22Rv1 (cell line): Measurements from ENCODE around the gene SLC15A4.

Source experiments
- H3K27ac ChIP-seq: fragments of 450-650 bp; 2 replicates; pipeline ENCODE4 v1.5.1; 2017
- ZFX ChIP-seq: fragments of 450-650 bp; IDR thresholded peaks from 2 replicates; pipeline ENCODE4 v1.6.1; 2017; ENCODE audit warnings: antibody characterized with exemption, borderline replicate concordance
- TF ChIP-seq, protein P1 (sequence below): fragments of 450-650 bp; IDR thresholded peaks from 2 replicates; pipeline ENCODE4 v1.5.1; 2017; ENCODE audit warnings: mild to moderate bottlenecking

Gene SLC15A4

DNA sequence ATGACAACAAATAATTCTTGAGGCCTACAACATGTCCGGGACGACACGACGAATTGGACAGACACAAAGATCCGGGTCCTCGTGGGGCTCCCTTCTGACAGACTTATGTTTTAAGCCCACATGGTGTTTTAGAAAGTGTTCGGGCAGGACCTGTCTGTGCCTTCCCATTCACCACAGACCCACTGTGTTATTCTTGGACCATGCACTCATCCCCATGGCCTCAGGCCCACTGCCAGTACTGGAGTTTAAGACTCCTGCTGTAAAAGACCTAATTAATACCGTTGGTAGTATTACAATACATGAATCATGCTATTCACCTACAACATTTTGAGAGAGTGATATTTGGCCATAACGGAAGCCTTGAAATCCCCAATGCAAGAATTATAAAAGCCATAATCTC, 20.0 kb downstream of the SLC15A4 start:
- H3K27ac ChIP-seq = no peak overlapping the region
- TF ChIP-seq, protein P1, sequence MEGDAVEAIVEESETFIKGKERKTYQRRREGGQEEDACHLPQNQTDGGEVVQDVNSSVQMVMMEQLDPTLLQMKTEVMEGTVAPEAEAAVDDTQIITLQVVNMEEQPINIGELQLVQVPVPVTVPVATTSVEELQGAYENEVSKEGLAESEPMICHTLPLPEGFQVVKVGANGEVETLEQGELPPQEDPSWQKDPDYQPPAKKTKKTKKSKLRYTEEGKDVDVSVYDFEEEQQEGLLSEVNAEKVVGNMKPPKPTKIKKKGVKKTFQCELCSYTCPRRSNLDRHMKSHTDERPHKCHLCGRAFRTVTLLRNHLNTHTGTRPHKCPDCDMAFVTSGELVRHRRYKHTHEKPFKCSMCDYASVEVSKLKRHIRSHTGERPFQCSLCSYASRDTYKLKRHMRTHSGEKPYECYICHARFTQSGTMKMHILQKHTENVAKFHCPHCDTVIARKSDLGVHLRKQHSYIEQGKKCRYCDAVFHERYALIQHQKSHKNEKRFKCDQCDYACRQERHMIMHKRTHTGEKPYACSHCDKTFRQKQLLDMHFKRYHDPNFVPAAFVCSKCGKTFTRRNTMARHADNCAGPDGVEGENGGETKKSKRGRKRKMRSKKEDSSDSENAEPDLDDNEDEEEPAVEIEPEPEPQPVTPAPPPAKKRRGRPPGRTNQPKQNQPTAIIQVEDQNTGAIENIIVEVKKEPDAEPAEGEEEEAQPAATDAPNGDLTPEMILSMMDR = no peak
- TF ChIP-seq ZFX = no peak

DNA sequence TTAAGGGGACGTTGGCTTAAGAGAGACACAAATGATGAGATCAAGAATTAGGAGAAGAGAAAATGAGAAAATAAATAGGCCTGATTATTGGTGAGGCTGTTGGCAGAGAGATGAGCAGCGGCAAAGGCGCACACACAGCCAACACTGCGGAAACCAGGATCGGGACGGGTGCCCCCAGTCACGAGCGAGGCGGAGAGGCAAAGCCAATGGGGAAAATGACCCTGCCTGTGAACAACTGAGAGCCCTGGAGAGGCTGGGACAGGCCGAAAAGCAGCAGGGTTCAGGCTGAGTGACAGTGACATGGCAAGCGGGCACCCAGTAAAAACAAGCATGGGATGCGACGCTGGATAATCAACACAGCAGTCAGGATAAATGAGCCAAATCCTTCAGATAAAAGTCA, 21.0 kb downstream of the SLC15A4 start:
- no peak overlapping the region for H3K27ac ChIP-seq
- TF ChIP-seq, protein P1 = no peak
- TF ChIP-seq ZFX = no peak

DNA sequence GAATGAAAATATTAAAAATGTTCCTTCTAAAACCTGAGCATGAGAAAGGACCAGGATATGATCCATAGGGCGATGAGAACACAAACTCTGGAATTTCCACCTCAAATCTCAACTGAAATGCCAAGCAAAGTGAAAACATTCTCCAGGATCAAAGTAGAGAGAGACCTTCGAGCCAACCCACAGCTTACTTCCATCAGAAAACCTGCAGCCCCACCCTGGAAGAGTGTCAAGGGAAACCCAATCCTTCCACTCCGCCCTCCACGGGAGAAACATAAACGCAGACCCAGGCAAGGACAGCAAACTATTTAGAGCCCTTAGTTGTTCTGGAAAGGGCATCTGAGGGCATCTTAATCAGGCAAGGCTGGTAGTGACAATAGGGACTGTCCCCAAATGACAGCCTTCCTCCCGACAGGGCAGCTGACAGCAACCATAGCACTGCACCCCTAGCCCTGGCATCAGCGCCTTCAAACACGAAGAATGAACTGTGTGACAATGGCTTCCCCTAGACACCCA, 21.8 kb downstream of the SLC15A4 start:
- H3K27ac ChIP-seq = no peak overlapping the region
- TF ChIP-seq, protein P1 = no peak
- TF ChIP-seq ZFX = no peak

DNA sequence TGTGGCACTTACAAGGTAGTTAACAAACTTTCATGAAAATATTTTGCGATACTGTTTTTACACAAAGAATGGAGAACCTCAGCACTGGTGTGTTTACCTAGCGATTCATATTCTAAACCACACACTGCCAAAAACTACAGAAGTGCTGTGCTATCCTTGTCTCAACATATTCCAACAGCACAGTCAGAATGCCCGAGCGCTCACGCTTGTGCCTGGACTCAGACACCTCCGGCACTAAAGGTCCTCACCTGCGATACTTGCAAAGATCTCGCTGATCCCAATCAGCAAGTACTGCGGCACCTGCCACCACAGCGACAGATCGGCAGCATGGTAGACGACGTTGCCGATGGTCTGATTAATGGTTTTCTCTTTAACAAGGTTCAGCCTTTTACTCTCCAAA, 23.2 kb downstream of the SLC15A4 start:
- no peak for TF ChIP-seq ZFX
- TF ChIP-seq, protein P1 = no peak
- no peak overlapping the region for H3K27ac ChIP-seq

DNA sequence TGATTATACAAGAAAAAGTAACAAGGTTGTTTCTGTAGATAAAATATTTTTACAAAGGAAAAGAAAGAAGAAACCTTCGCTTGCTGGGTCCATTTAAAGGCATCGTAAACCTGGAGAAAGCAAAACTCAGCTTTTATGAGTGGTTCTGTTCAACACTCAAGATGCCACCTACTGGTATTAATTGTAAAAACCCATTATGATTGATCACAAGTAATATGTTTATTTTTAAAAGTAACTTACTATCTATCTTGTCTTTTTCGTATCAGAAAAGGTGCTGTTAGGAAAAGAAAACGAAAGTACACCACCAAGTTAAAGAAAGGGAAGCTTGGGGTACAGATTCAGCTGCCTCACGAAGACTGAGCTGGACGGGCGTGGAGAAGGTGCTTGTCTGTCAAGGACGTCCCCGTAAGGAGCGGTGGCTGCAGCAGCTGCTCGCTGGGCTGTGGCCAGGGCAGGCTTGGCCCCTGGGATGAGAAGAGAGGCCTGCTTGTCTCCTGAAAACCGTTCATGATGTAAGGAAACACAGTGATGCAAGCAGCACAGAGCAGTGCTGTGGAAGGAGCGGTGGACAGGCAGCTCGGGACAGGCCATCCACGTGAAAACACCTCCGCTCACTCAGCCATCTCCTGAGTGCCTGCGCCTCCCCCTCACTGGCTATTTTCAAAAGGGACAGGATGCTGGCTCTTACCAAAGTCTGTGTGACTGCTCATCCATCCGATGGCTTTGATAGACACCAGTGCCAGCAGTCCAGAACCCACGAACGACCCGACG, 25.0 kb downstream of the SLC15A4 start:
- TF ChIP-seq ZFX = no peak
- TF ChIP-seq, protein P1 = peak; percentile 52
- H3K27ac ChIP-seq = no peak overlapping the region

DNA sequence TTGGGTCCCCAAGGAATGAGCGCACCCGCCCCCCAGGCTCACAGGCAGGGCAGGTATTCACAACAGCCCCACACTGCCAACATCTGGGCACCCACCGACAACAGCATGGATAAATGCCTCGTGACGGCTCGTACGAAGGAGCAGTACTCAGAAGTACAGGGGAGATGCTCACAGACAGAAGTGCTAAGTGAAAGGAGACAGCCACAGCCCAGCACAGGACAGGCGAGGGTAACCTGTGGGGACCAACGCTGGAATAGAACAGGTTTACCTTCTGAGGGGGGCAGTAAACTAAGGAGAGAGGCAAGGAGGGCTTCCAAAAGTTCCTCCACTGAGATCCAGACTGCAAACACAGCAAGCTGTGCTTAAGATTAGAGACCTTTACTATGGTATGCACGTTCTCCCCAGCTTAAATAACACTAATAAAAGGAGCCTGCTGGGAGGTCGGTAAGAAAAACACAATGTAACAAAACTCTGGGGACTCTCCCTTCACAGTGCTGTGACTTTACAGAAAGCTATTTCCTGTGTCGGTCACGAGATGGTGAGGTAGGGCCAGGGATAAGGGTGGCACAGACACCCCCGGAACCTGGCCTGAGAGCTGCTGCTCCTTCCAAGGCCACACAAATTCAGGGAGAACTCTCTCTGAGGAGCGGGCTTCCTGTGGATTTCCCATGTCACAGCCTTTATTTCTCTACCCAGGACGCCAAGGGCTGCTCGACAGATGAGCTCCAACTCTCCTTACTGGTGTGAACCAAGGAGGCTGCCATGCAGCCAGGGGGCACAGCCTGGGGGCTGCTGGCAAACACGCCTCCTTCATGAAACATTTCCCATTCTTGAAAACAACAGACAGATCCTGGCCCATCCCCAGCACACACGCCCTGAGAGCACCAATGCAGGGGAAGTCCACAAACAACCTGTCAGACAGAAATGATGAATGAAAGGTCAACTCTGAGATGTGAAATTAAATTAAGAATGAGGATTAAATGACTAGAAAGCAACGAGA, 26.3 kb downstream of the SLC15A4 start:
- TF ChIP-seq ZFX = no peak
- TF ChIP-seq, protein P1 = no peak
- no peak overlapping the region for H3K27ac ChIP-seq
